Suprapubic skin (tissue), 4 donors: ENCODE measurements around the gene MCM7. TPM values are rescaled to one million over a fixed set of nuclear protein-coding genes. Genes with fewer than 3 reads are reported as not detected.
A peak's percentile ranks its signal among the peaks of the same experiment; 100 is the strongest.

Experiments
- DNase-seq, 2 donors: peaks; one replicate each; pipeline ENCODE4 v3.0.0-alpha.2; 2019; ENCODE audit warnings: low spot score in 2 of 2
- H3K27ac ChIP-seq: fragments of 200-600 bp; sonication (generic); one replicate; pipeline ENCODE4 v1.5.1; 2019
- H3K27me3 ChIP-seq: fragments of 200-600 bp; sonication (generic); one replicate; pipeline ENCODE4 v1.5.1; 2019
- H3K36me3 ChIP-seq: fragments of 200-600 bp; sonication (generic); one replicate; pipeline ENCODE4 v1.5.1; 2019
- H3K4me1 ChIP-seq: fragments of 200-600 bp; sonication (generic); one replicate; pipeline ENCODE4 v1.5.1; 2019
- H3K4me3 ChIP-seq: fragments of 200-600 bp; sonication (generic); one replicate; pipeline ENCODE4 v1.5.1; 2019; ENCODE audit warnings: mild to moderate bottlenecking
- H3K9me3 ChIP-seq: fragments of 200-600 bp; sonication (generic); one replicate; pipeline ENCODE4 v1.5.1; 2019
- CTCF ChIP-seq, 2 donors: fragments of 200-600 bp in 1 of 2; fragments of 450-650 bp in 1 of 2; sonication (generic) in 1 of 2; IDR thresholded peaks; one replicate each; pipeline ENCODE4 v1.5.1; 2016 to 2019; ENCODE audit warnings: antibody characterized with exemption in 2 of 2, mild to moderate bottlenecking in 1 of 2, moderate library complexity in 1 of 2
- EP300 ChIP-seq: sonication (generic); formaldehyde crosslinking; IDR thresholded peaks from one replicate; pipeline ENCODE4 v1.6.1; 2017; ENCODE audit warnings: antibody characterized with exemption
- POLR2A ChIP-seq, 2 donors: fragments of 450-650 bp; IDR thresholded peaks; one replicate each; pipeline ENCODE4 v1.6.1; 2017; ENCODE audit warnings: antibody characterized with exemption in 2 of 2, mild to moderate bottlenecking in 2 of 2, moderate library complexity in 2 of 2
- POLR2AphosphoS5 ChIP-seq, 3 donors: sonication (generic); formaldehyde crosslinking; IDR thresholded peaks; one replicate each; pipeline ENCODE4 v1.6.1; 2017; ENCODE audit warnings: antibody characterized with exemption in 3 of 3
- WGBS: methylation state at CpG from one replicate; pipeline ENCODE4 v1.1.5; 2018; 5-methylcytosine and 5-hydroxymethylcytosine counted together
- total RNA-seq, 4 donors: library from RNA; depleted of rRNA; stranded (reverse); fragments of >200 nt; gene quantifications; one replicate each; pipeline ENCODE4 v1.1.0, GENCODE V29; 2016

The MCM7 gene
- total RNA-seq, 4 donors from 2014 or later, result 43.8 to 97.0 (median 51.8) TPM

- Histone ChIP-seq H3K27me3 (no peaks in the 10 kb centered on the region), H3K9me3 (no peaks in the 10 kb centered on the region), H3K4me1 (peaks cover 3% of the 10 kb centered on the region), H3K36me3 (peaks cover 48% of the 10 kb centered on the region), H3K4me3 (no peak overlapping the region), H3K27ac (no peak overlapping the region)
- no peak for DNase-seq
- no peak for TF ChIP-seq POLR2AphosphoS5 (IDR thresholded peaks at IDR 0.05)
- TF ChIP-seq EP300, result no peak
- no peak for TF ChIP-seq CTCF (IDR thresholded peaks at IDR 0.05)
- no peak for TF ChIP-seq POLR2A (IDR thresholded peaks at IDR 0.05)
- 94% methylated on average over 10 of the region's 10 CpGs for WGBS
Observed at GRCh38 chr7:100057006-100057405, 44.2 kb downstream of the MCM7 start.

- Histone ChIP-seq H3K9me3 (no peaks in the 10 kb centered on the region), H3K27me3 (no peaks in the 10 kb centered on the region), H3K36me3 (peaks cover 16% of the 10 kb centered on the region), H3K4me3 (no peak overlapping the region), H3K4me1 (peaks cover 19% of the 10 kb centered on the region), H3K27ac (no peak overlapping the region)
- DNase-seq, result no peak
- 31% methylated on average over 3 of the region's 3 CpGs for WGBS
- no peak for TF ChIP-seq EP300
- peak in 1 of 2 donors; percentile 24 for TF ChIP-seq CTCF (IDR thresholded peaks at IDR 0.05)
- no peak for TF ChIP-seq POLR2A (IDR thresholded peaks at IDR 0.05)
- TF ChIP-seq POLR2AphosphoS5 (IDR thresholded peaks at IDR 0.05), result no peak
Observed at GRCh38 chr7:100053215-100053614, 48.0 kb downstream of the MCM7 start.

- TF ChIP-seq POLR2AphosphoS5 (IDR thresholded peaks at IDR 0.05), result no peak
- TF ChIP-seq CTCF (IDR thresholded peaks at IDR 0.05), result no peak
- TF ChIP-seq POLR2A (IDR thresholded peaks at IDR 0.05), result no peak
- no peak for TF ChIP-seq EP300
Observed at GRCh38 chr7:100051611-100052010, 49.6 kb downstream of the MCM7 start.

GRCh38 chr7:100049441-100050291 lies 51.5 kb downstream of the MCM7 start, which contains the start of gene ZSCAN21:
Gene ZSCAN21 (plus strand): TSS chr7:100049774. CDS start chr7:100057007, 7,233 bp downstream.
- Histone ChIP-seq H3K36me3 (no peaks in the 10 kb centered on the region), H3K27me3 (no peaks in the 10 kb centered on the region), H3K27ac (peak within 1 kb of the TSS; percentile 97), H3K9me3 (no peaks in the 10 kb centered on the region), H3K4me3 (peak within 1 kb of the TSS; percentile 86), H3K4me1 (peaks cover 23% of the 10 kb centered on the region)
- WGBS, result 0% methylated on average over 24 of the region's 47 CpGs
- TF ChIP-seq POLR2AphosphoS5 (IDR thresholded peaks at IDR 0.05), result peak; percentile 63 to 84 (median 78)
- no peak for TF ChIP-seq EP300
- TF ChIP-seq CTCF (IDR thresholded peaks at IDR 0.05), result no peak
- peak in 1 of 2 donors; percentile 52 for TF ChIP-seq POLR2A (IDR thresholded peaks at IDR 0.05)
- DNase-seq, result peak; percentile 89 to 90

More at GRCh38 chr7:100051611-100052010, 49.6 kb downstream of the MCM7 start:
- H3K36me3 ChIP-seq, result no peaks in the 10 kb centered on the region
- H3K27ac ChIP-seq, result no peak overlapping the region
- 90% methylated on average over 3 of the region's 3 CpGs for WGBS
- no peaks in the 10 kb centered on the region for H3K27me3 ChIP-seq
- no peak for DNase-seq
- H3K4me3 ChIP-seq, result no peak overlapping the region
- no peaks in the 10 kb centered on the region for H3K9me3 ChIP-seq
- peaks cover 19% of the 10 kb centered on the region for H3K4me1 ChIP-seq

- TF ChIP-seq EP300, result no peak
- no peak for DNase-seq
- Histone ChIP-seq H3K27ac (no peak overlapping the region), H3K36me3 (no peaks in the 10 kb centered on the region), H3K4me1 (peaks cover 23% of the 10 kb centered on the region), H3K9me3 (no peaks in the 10 kb centered on the region), H3K4me3 (no peak overlapping the region), H3K27me3 (no peaks in the 10 kb centered on the region)
- WGBS, result 73% methylated on average over 4 of the region's 4 CpGs
Observed at GRCh38 chr7:100048680-100049079, 52.5 kb downstream of the MCM7 start.
